ENCODE results near the gene KIT. TPM values are rescaled to one million over a fixed set of nuclear protein-coding genes. Genes with fewer than 3 reads are reported as not detected.

Gene KIT
- total and polyA plus RNA-seq, 2 of the 13 experiments (the other 11 are each of a cell fraction or from before 2014, with no cell fraction given), result not detected

GRCh38 chr4:54781756-54782155, 124.0 kb downstream of the KIT start:
- no peaks in the 10 kb centered on the region for H4K20me1 ChIP-seq (ENCODE audit: insufficient read depth, low read length)
- no peaks in the 10 kb centered on the region for H3K9me3 ChIP-seq (ENCODE audit: low read length)
- no peaks in the 10 kb centered on the region for H3K36me3 ChIP-seq (replicated peaks in 1 of 2; ENCODE audit: control insufficient read depth in 1 of 2, insufficient read depth in 2 of 2, low read length in 2 of 2)
- ChIA-PET CTCF (ENCODE audit: low intra/inter-chr PET ratio, low total read pairs) (no interaction called here), POLR2A (no interaction called here)
- H3K4me1 ChIP-seq (ENCODE audit: insufficient read depth, low read length), result no peaks in the 10 kb centered on the region
- H2AFZ ChIP-seq (ENCODE audit: low read length), result no peak overlapping the region
- in situ Hi-C loops (cut with HindIII; ENCODE audit: extremely low pct_ligation_motif_present, low pct_unique_long_range_greater_than_20kb) (no loop called here), intact Hi-C loops (cut with micrococcal nuclease; ENCODE audit: unreplicated experiment) (no loop called here)
- WGBS (ENCODE audit: low lambda C conversion rate), result 22% methylated on average over 4 of the region's 4 CpGs
- no peaks in the 10 kb centered on the region for H3K27me3 ChIP-seq (ENCODE audit: control insufficient read depth in 1 of 2, insufficient read depth in 2 of 2, low read length in 2 of 2)
- no peak overlapping the region for H3K4me3 ChIP-seq (replicated peaks in 1 of 3; ENCODE audit: insufficient read depth in 1 of 3, low read depth in 2 of 3, low read length in 3 of 3)
- no peak overlapping the region for H3K9ac ChIP-seq (ENCODE audit: insufficient read depth, low read depth, low read length)
- FAIRE-seq (no peak), ATAC-seq (no peak), DNase-seq (ENCODE audit: low spot score) (no peak)
- no peak overlapping the region for H3K27ac ChIP-seq (ENCODE audit: extremely low read length, insufficient read depth, low read length)
- TF ChIP-seq SOX13 (IDR thresholded peaks at IDR 0.05) (no peak), SOX13 (CRISPR knock-in tag; conservative IDR thresholded peaks at IDR 0.05 in 1 of 2, IDR thresholded peaks at IDR 0.05 in 1 of 2) (no peak), XBP1 (CRISPR knock-in tag; IDR thresholded peaks at IDR 0.05) (no peak), ZFP36 (IDR thresholded peaks at IDR 0.05; ENCODE audit: borderline replicate concordance, low read depth, low read length, partially characterized antibody) (no peak), ZNF580 (CRISPR knock-in tag; IDR thresholded peaks at IDR 0.05; ENCODE audit: borderline replicate concordance, low read depth) (no peak), FOXM1 (CRISPR knock-in tag; IDR thresholded peaks at IDR 0.05) (no peak), ATF5 (CRISPR knock-in tag; IDR thresholded peaks at IDR 0.05; ENCODE audit: low read depth) (no peak)
- no peak overlapping the region for H3K4me2 ChIP-seq (ENCODE audit: low read depth, low read length)
- H3K79me2 ChIP-seq (ENCODE audit: insufficient read depth, low read length), result no peaks in the 10 kb centered on the region
- BruUV-seq (replicated peaks), result no TSS peak

GRCh38 chr4:54783402-54784110, 125.8 kb downstream of the KIT start:
- ChIA-PET CTCF (ENCODE audit: low intra/inter-chr PET ratio, low total read pairs) (no interaction called here), POLR2A (no interaction called here)
- Histone ChIP-seq H3K4me2 (ENCODE audit: low read depth, low read length) (peak overlapping the region; percentile 39; the same call in 1 of the 2 replicates), H2AFZ (ENCODE audit: low read length) (no peak overlapping the region), H3K9me3 (ENCODE audit: low read length) (no peaks in the 10 kb centered on the region), H3K36me3 (replicated peaks in 1 of 2; ENCODE audit: control insufficient read depth in 1 of 2, insufficient read depth in 2 of 2, low read length in 2 of 2) (no peaks in the 10 kb centered on the region), H3K4me3 (replicated peaks in 1 of 3; ENCODE audit: insufficient read depth in 1 of 3, low read depth in 2 of 3, low read length in 3 of 3) (no peak overlapping the region), H3K9ac (ENCODE audit: insufficient read depth, low read depth, low read length) (no peak overlapping the region), H4K20me1 (ENCODE audit: insufficient read depth, low read length) (no peaks in the 10 kb centered on the region), H3K27me3 (ENCODE audit: control insufficient read depth in 1 of 2, insufficient read depth in 2 of 2, low read length in 2 of 2) (no peaks in the 10 kb centered on the region), H3K4me1 (ENCODE audit: insufficient read depth, low read length) (no peaks in the 10 kb centered on the region), H3K79me2 (ENCODE audit: insufficient read depth, low read length) (no peaks in the 10 kb centered on the region), H3K27ac (ENCODE audit: extremely low read length, insufficient read depth, low read length) (no peak overlapping the region)
- ATAC-seq, result peak; percentile 81
- FAIRE-seq, result no peak
- BruUV-seq (replicated peaks), result no TSS peak
- DNase-seq (ENCODE audit: low spot score), result peak; percentile 17
- WGBS (ENCODE audit: low lambda C conversion rate), result 22% methylated on average over 7 of the region's 7 CpGs
- intact Hi-C loops (cut with micrococcal nuclease; ENCODE audit: unreplicated experiment) (no loop called here), in situ Hi-C loops (cut with HindIII; ENCODE audit: extremely low pct_ligation_motif_present, low pct_unique_long_range_greater_than_20kb) (no loop called here)
- TF ChIP-seq HCFC1 (IDR thresholded peaks at IDR 0.05; ENCODE audit: low read depth, low read length) (no peak), FOXA1 (IDR thresholded peaks at IDR 0.05) (no peak), FOXA1 (CRISPR knock-in tag; IDR thresholded peaks at IDR 0.05) (peak; percentile 76), GATAD2A (CRISPR knock-in tag; IDR thresholded peaks at IDR 0.05) (0 out of 2 replicates have a peak, but pooled peaks have one; percentile 15), CEBPG (CRISPR knock-in tag; IDR thresholded peaks at IDR 0.05) (peak; percentile 54), FOXA3 (CRISPR knock-in tag; IDR thresholded peaks at IDR 0.05) (peak; percentile 76), AHDC1 (CRISPR knock-in tag; IDR thresholded peaks at IDR 0.05; ENCODE audit: borderline replicate concordance) (0 out of 2 replicates have a peak, but pooled peaks have one; percentile 8)

Measured in HepG2 (cell line).